ENCODE results near the gene GPR176. TPM values are rescaled to one million over a fixed set of nuclear protein-coding genes. Genes with fewer than 3 reads are reported as not detected.

The GPR176 gene
- total RNA-seq, 4 donors from 2014 or later = 0.53 to 6.2 (median 3.0) TPM

DNA sequence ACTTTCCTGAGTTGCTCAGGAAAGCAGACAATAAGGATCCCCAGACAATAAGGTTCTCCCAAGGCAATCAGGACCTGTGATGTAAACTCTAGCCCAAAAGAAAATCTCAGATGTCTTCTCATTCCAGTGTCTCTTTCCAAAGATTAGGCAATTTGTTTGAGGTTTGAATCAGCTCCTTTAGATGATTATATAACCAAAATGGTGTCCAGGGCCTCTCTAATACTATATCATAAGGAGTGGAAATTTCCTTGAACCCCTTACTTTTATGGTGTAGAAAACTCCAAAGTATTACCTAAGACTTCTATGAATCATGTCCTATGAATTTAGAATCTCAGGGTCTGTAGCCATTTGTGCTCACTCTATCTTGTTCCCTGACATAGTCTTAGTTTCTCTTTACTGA, 65.9 kb downstream of the GPR176 start:
- no peak for DNase-seq (ENCODE audit: low spot score in 2 of 2)
- intact Hi-C loops (cut with DNase I; ENCODE audit: low total_unique reads) = no loop called here
- TF ChIP-seq, protein P1, sequence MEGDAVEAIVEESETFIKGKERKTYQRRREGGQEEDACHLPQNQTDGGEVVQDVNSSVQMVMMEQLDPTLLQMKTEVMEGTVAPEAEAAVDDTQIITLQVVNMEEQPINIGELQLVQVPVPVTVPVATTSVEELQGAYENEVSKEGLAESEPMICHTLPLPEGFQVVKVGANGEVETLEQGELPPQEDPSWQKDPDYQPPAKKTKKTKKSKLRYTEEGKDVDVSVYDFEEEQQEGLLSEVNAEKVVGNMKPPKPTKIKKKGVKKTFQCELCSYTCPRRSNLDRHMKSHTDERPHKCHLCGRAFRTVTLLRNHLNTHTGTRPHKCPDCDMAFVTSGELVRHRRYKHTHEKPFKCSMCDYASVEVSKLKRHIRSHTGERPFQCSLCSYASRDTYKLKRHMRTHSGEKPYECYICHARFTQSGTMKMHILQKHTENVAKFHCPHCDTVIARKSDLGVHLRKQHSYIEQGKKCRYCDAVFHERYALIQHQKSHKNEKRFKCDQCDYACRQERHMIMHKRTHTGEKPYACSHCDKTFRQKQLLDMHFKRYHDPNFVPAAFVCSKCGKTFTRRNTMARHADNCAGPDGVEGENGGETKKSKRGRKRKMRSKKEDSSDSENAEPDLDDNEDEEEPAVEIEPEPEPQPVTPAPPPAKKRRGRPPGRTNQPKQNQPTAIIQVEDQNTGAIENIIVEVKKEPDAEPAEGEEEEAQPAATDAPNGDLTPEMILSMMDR (IDR thresholded peaks at IDR 0.05) = no peak
- TF ChIP-seq POLR2A (IDR thresholded peaks at IDR 0.05) = no peak
- H3K4me3 ChIP-seq (ENCODE audit: low read depth, poor library complexity, severe bottlenecking) = no peak overlapping the region

DNA sequence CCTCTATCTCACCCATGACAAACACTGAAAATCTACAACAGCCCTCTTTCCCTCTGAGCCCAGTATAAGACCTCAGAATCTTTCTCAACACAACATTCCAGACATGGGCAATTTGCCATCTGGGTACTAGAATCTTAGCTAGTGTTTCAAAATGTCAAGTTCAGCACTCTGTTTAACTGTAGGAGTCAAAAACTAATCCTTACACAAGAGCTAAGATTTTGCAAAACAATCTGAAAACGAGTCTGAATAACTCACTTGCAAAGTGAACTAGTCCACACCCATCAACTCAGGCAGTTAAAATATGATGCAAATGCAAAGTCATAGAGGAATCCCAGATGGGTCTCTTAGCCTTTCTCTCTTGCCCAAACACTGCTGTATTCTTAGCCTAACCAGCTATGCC, 67.8 kb downstream of the GPR176 start:
- DNase-seq (ENCODE audit: low spot score in 2 of 2) = no peak
- no peak overlapping the region for H3K4me3 ChIP-seq (ENCODE audit: low read depth, poor library complexity, severe bottlenecking)
- 31 to 38% methylated on average over 1 of the region's 1 CpG for WGBS, 2 donors
- TF ChIP-seq, protein P1 (IDR thresholded peaks at IDR 0.05) = no peak
- intact Hi-C loops (cut with DNase I; ENCODE audit: low total_unique reads) = no loop called here

- 56 to 59% methylated on average over 7 of the region's 7 CpGs for WGBS, 2 donors
- TF ChIP-seq, protein P1 (IDR thresholded peaks at IDR 0.05) = no peak
- TF ChIP-seq POLR2A (IDR thresholded peaks at IDR 0.05) = no peak
- DNase-seq (ENCODE audit: low spot score in 2 of 2) = no peak
- H3K4me3 ChIP-seq (ENCODE audit: low read depth, poor library complexity, severe bottlenecking) = no peak overlapping the region
- intact Hi-C loops (cut with DNase I; ENCODE audit: low total_unique reads) = no loop called here
Observed at GRCh38 chr15:39851500-39852092, 68.5 kb downstream of the GPR176 start.

GRCh38 chr15:39850436-39850835, 69.6 kb downstream of the GPR176 start:
- intact Hi-C loops (cut with DNase I; ENCODE audit: low total_unique reads) = no loop called here
- 82 to 85% methylated on average over 1 of the region's 1 CpG for WGBS, 2 donors
- no peak overlapping the region for H3K4me3 ChIP-seq (ENCODE audit: low read depth, poor library complexity, severe bottlenecking)
- TF ChIP-seq, protein P1 (IDR thresholded peaks at IDR 0.05) = no peak
- no peak for DNase-seq (ENCODE audit: low spot score in 2 of 2)

- no peak overlapping the region for H3K4me3 ChIP-seq (ENCODE audit: low read depth, poor library complexity, severe bottlenecking)
- TF ChIP-seq, protein P1 (IDR thresholded peaks at IDR 0.05) = no peak
- no peak for TF ChIP-seq POLR2A (IDR thresholded peaks at IDR 0.05)
- no peak for DNase-seq (ENCODE audit: low spot score in 2 of 2)
- whole genome bisulfite sequencing, 2 donors = 94 to 100% methylated on average over 2 of the region's 2 CpGs
- intact Hi-C loops (cut with DNase I; ENCODE audit: low total_unique reads) = no loop called here
Observed at GRCh38 chr15:39846108-39846507, 74.0 kb downstream of the GPR176 start.

- TF ChIP-seq POLR2A (IDR thresholded peaks at IDR 0.05) = no peak
- TF ChIP-seq, protein P1 (IDR thresholded peaks at IDR 0.05) = no peak
- no peak for DNase-seq (ENCODE audit: low spot score in 2 of 2)
- intact Hi-C loops (cut with DNase I; ENCODE audit: low total_unique reads) = no loop called here
- WGBS, 2 donors = 92 to 96% methylated on average over 5 of the region's 5 CpGs
- no peak overlapping the region for H3K4me3 ChIP-seq (ENCODE audit: low read depth, poor library complexity, severe bottlenecking)
Observed at GRCh38 chr15:39845582-39845981, 74.5 kb downstream of the GPR176 start.
